ENCODE results near the gene KCTD13. TPM values are rescaled to one million over a fixed set of nuclear protein-coding genes. Genes with fewer than 3 reads are reported as not detected.
A peak's percentile ranks its signal among the peaks of the same experiment; 100 is the strongest.
"Not testable (repeated sequence)": the region's sequence is repeated elsewhere in the genome, so short reads cannot be mapped to it uniquely, and the experiment has no call there.

The KCTD13 gene
- total RNA-seq, 1 donor from 2014 or later = 39.7 TPM

GRCh38 chr16:29910819-29911675, 15.0 kb downstream of the KCTD13 start:
- no peak for DNase-seq (ENCODE audit: low spot score)
- Mint-ChIP-seq H3K36me3 (ENCODE audit: low read depth) (peaks cover 24% of the 10 kb centered on the region), H3K4me1 (ENCODE audit: low read depth) (peaks cover 6% of the 10 kb centered on the region), H3K9me3 (no peaks in the 10 kb centered on the region), H3K27ac (no peak overlapping the region), H3K4me3 (ENCODE audit: low read depth) (no peak overlapping the region), H3K27me3 (ENCODE audit: low read depth) (no peaks in the 10 kb centered on the region)
- intact Hi-C loops (cut with micrococcal nuclease) = no loop called here

GRCh38 chr16:29909851-29910250, 16.2 kb downstream of the KCTD13 start:
- H3K4me3 Mint-ChIP-seq (ENCODE audit: low read depth); H3K27me3 Mint-ChIP-seq (ENCODE audit: low read depth); intact Hi-C loops (cut with micrococcal nuclease); H3K9me3 Mint-ChIP-seq; DNase-seq (ENCODE audit: low spot score); H3K4me1 Mint-ChIP-seq (ENCODE audit: low read depth); H3K27ac Mint-ChIP-seq: not testable (repeated sequence)
- peaks cover 20% of the 10 kb centered on the region for H3K36me3 Mint-ChIP-seq (ENCODE audit: low read depth)

GRCh38 chr16:29909391-29909790, 16.6 kb downstream of the KCTD13 start:
- peaks cover 2% of the 10 kb centered on the region for H3K4me1 Mint-ChIP-seq (ENCODE audit: low read depth)
- peaks cover 20% of the 10 kb centered on the region for H3K36me3 Mint-ChIP-seq (ENCODE audit: low read depth)
- DNase-seq (ENCODE audit: low spot score) = no peak
- H3K27me3 Mint-ChIP-seq (ENCODE audit: low read depth) = no peaks in the 10 kb centered on the region
- no peak overlapping the region for H3K27ac Mint-ChIP-seq
- no peak overlapping the region for H3K4me3 Mint-ChIP-seq (ENCODE audit: low read depth)
- intact Hi-C loops (cut with micrococcal nuclease) = no loop called here
- H3K9me3 Mint-ChIP-seq = no peaks in the 10 kb centered on the region

- H3K4me1 Mint-ChIP-seq (ENCODE audit: low read depth) = peaks cover 2% of the 10 kb centered on the region
- no peak overlapping the region for H3K27ac Mint-ChIP-seq
- H3K36me3 Mint-ChIP-seq (ENCODE audit: low read depth) = peaks cover 16% of the 10 kb centered on the region
- no peak for DNase-seq (ENCODE audit: low spot score)
- H3K4me3 Mint-ChIP-seq (ENCODE audit: low read depth) = no peak overlapping the region
- intact Hi-C loops (cut with micrococcal nuclease) = no loop called here
- no peaks in the 10 kb centered on the region for H3K9me3 Mint-ChIP-seq
- no peaks in the 10 kb centered on the region for H3K27me3 Mint-ChIP-seq (ENCODE audit: low read depth)
Measured at GRCh38 chr16:29908719-29909220, 17.3 kb downstream of the KCTD13 start.

- H3K4me1 Mint-ChIP-seq (ENCODE audit: low read depth) = peaks cover 6% of the 10 kb centered on the region
- H3K36me3 Mint-ChIP-seq (ENCODE audit: low read depth) = peaks cover 13% of the 10 kb centered on the region
- H3K27me3 Mint-ChIP-seq (ENCODE audit: low read depth) = no peaks in the 10 kb centered on the region
- no peak for DNase-seq (ENCODE audit: low spot score)
- no peak overlapping the region for H3K27ac Mint-ChIP-seq
- H3K9me3 Mint-ChIP-seq = no peaks in the 10 kb centered on the region
- intact Hi-C loops (cut with micrococcal nuclease) = no loop called here
- H3K4me3 Mint-ChIP-seq (ENCODE audit: low read depth) = no peak overlapping the region
Measured at GRCh38 chr16:29907973-29908372, 18.1 kb downstream of the KCTD13 start.

- no peak overlapping the region for H3K4me3 Mint-ChIP-seq (ENCODE audit: low read depth)
- H3K36me3 Mint-ChIP-seq (ENCODE audit: low read depth) = peaks cover 11% of the 10 kb centered on the region
- peaks cover 5% of the 10 kb centered on the region for H3K27me3 Mint-ChIP-seq (ENCODE audit: low read depth)
- no peak for DNase-seq (ENCODE audit: low spot score)
- no peaks in the 10 kb centered on the region for H3K9me3 Mint-ChIP-seq
- H3K27ac Mint-ChIP-seq = no peak overlapping the region
- peaks cover 6% of the 10 kb centered on the region for H3K4me1 Mint-ChIP-seq (ENCODE audit: low read depth)
- intact Hi-C loops (cut with micrococcal nuclease) = no loop called here
Measured at GRCh38 chr16:29906520-29907244, 19.3 kb downstream of the KCTD13 start.

GRCh38 chr16:29905668-29906067, 20.4 kb downstream of the KCTD13 start:
- intact Hi-C loops (cut with micrococcal nuclease) = no loop called here
- peaks cover 8% of the 10 kb centered on the region for H3K4me1 Mint-ChIP-seq (ENCODE audit: low read depth)
- DNase-seq (ENCODE audit: low spot score) = no peak
- H3K36me3 Mint-ChIP-seq (ENCODE audit: low read depth) = peaks cover 11% of the 10 kb centered on the region
- H3K4me3 Mint-ChIP-seq (ENCODE audit: low read depth) = no peak overlapping the region
- H3K27ac Mint-ChIP-seq = no peak overlapping the region
- H3K27me3 Mint-ChIP-seq (ENCODE audit: low read depth) = peaks cover 6% of the 10 kb centered on the region
- H3K9me3 Mint-ChIP-seq = no peaks in the 10 kb centered on the region

- no peak overlapping the region for H3K4me3 Mint-ChIP-seq (ENCODE audit: low read depth)
- peaks cover 6% of the 10 kb centered on the region for H3K27me3 Mint-ChIP-seq (ENCODE audit: low read depth)
Measured at GRCh38 chr16:29904947-29905346, 21.1 kb downstream of the KCTD13 start.

GRCh38 chr16:29903590-29903989, 22.4 kb downstream of the KCTD13 start:
- Mint-ChIP-seq H3K9me3 (no peaks in the 10 kb centered on the region), H3K4me1 (ENCODE audit: low read depth) (peaks cover 11% of the 10 kb centered on the region), H3K27me3 (ENCODE audit: low read depth) (peaks cover 16% of the 10 kb centered on the region), H3K36me3 (ENCODE audit: low read depth) (peaks cover 6% of the 10 kb centered on the region), H3K27ac (no peak overlapping the region), H3K4me3 (ENCODE audit: low read depth) (no peak overlapping the region)
- DNase-seq (ENCODE audit: low spot score) = no peak
- intact Hi-C loops (cut with micrococcal nuclease) = no loop called here

More at GRCh38 chr16:29904947-29905346, 21.1 kb downstream of the KCTD13 start:
- no peak for DNase-seq (ENCODE audit: low spot score)
- Mint-ChIP-seq H3K36me3 (ENCODE audit: low read depth) (peaks cover 11% of the 10 kb centered on the region), H3K27ac (no peak overlapping the region), H3K4me1 (ENCODE audit: low read depth) (peaks cover 12% of the 10 kb centered on the region), H3K9me3 (no peaks in the 10 kb centered on the region)
- intact Hi-C loops (cut with micrococcal nuclease) = no loop called here

GRCh38 chr16:29901607-29901945, 24.4 kb downstream of the KCTD13 start:
- no peaks in the 10 kb centered on the region for H3K9me3 Mint-ChIP-seq
- intact Hi-C loops (cut with micrococcal nuclease) = no loop called here
- H3K27me3 Mint-ChIP-seq (ENCODE audit: low read depth) = peaks cover 31% of the 10 kb centered on the region
- H3K36me3 Mint-ChIP-seq (ENCODE audit: low read depth) = peaks cover 3% of the 10 kb centered on the region
- H3K4me1 Mint-ChIP-seq (ENCODE audit: low read depth) = peaks cover 11% of the 10 kb centered on the region
- no peak for DNase-seq (ENCODE audit: low spot score)
- H3K4me3 Mint-ChIP-seq (ENCODE audit: low read depth) = peak overlapping the region; percentile 45
- H3K27ac Mint-ChIP-seq = no peak overlapping the region

GRCh38 chr16:29900888-29901606, 25.0 kb downstream of the KCTD13 start:
- DNase-seq (ENCODE audit: low spot score) = no peak
- H3K27me3 Mint-ChIP-seq (ENCODE audit: low read depth) = peaks cover 33% of the 10 kb centered on the region
- peak overlapping the region; percentile 81 for H3K4me3 Mint-ChIP-seq (ENCODE audit: low read depth)
- H3K27ac Mint-ChIP-seq = no peak overlapping the region
- H3K4me1 Mint-ChIP-seq (ENCODE audit: low read depth) = peaks cover 11% of the 10 kb centered on the region
- H3K36me3 Mint-ChIP-seq (ENCODE audit: low read depth) = no peaks in the 10 kb centered on the region
- H3K9me3 Mint-ChIP-seq = no peaks in the 10 kb centered on the region
- intact Hi-C loops (cut with micrococcal nuclease) = no loop called here

GRCh38 chr16:29900102-29900887, 25.7 kb downstream of the KCTD13 start, which contains the start of gene ASPHD1:
ASPHD1 (plus strand) TSS chr16:29900488; CDS start chr16:29900972, 484 bp downstream.
- no peaks in the 10 kb centered on the region for H3K9me3 Mint-ChIP-seq
- intact Hi-C loops (cut with micrococcal nuclease) = no loop called here
- DNase-seq (ENCODE audit: low spot score) = peak; percentile 71

More at GRCh38 chr16:29900102-29900887, 25.7 kb downstream of the KCTD13 start, which contains the start of gene ASPHD1:
- H3K27ac Mint-ChIP-seq = peak within 1 kb of the TSS; percentile 49
- peak within 1 kb of the TSS; percentile 81 for H3K4me3 Mint-ChIP-seq (ENCODE audit: low read depth)
- no peaks in the 10 kb centered on the region for H3K36me3 Mint-ChIP-seq (ENCODE audit: low read depth)
- H3K27me3 Mint-ChIP-seq (ENCODE audit: low read depth) = peaks cover 33% of the 10 kb centered on the region
- peaks cover 11% of the 10 kb centered on the region for H3K4me1 Mint-ChIP-seq (ENCODE audit: low read depth)
